GM21360 (cell line): ENCODE measurements around the gene BRAF.
A peak's percentile ranks its signal among the peaks of the same experiment; 100 is the strongest.
"Not testable (repeated sequence)": the region's sequence is repeated elsewhere in the genome, so short reads cannot be mapped to it uniquely, and the experiment has no call there.

Experiments
- ATAC-seq: cut with Tn5 transposase; IDR thresholded peaks from one replicate; pipeline ENCODE4 v1.9.1; 2021; ENCODE audit warnings: mild to moderate bottlenecking, moderate library complexity; ENCODE audit not compliant: unreplicated experiment

The BRAF gene

DNA sequence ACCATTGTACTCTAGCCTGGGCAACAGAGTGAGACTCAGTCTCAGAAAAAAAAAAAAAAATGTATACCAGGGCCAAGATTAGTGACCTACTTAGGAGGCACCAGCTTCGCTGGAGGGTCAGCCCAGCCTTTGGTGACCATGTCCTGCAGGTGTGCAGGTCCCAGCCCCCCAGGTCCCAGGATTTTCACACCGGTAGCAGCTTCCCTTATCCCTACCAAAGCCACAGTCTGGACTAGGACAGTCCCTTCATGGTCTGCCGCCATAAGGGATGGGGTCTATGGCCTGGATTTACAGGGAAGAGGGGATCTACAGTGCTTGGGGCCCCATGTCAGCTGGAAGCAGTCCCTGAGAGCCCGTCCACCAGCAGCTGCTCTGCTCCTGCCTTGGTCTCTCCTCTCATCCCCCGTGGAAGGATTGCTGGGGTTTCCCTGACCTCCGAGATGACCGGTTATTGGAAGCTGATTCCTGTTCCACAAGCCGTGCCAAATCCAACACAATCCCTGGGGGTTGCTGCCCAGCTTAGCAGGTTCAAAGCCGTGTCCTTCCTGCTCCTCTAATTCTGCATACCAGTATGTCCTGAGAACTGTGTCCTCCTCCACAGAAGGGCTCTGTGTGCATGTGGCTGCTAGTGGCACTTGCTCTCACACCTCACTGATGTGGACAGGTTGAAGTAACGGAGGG, 239.2 kb downstream of the BRAF start:
- ATAC-seq, result no peak

DNA sequence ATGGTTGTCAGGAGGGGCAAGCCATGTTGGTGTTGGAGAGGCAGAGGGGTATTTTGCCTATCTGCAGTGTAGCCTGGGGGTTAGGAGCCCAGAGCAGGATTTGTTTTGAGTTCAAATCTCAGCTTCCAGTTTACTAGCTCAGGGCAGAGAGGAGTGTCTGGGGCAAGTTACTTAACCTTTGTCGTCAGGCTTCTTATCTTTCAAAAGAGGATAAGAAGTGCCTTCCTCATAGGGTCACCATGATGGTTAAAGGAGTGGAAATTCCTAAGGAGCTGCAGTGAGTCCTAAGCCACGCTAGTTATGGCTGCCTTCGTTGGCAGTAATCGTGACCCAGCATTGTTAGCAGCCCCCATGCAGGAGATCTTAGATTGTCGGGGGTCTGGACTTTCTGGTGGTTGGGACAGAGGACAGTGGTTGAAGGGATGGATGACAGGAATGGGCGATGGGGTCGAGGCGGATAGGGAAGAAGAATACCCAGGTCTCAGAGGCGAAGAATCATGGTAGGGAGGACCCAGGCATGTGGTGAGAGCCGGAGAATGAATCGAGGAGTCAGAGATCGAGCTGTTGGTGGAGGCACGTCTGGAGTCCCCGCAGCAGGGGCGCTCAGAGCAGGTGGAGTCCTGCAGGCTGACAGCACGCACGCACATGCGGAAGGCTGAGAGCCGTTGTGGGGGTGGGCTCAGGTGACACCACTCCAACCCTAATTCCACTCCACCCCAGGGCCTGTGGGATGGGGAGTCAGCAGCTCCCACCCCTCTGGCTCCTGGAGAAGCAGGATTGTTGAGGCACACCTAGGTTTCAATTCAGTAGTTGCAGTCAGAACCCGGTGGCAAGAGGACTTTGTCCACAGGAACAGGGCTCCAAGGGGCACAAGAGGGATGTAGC, 240.4 kb downstream of the BRAF start:
- no peak for ATAC-seq

DNA sequence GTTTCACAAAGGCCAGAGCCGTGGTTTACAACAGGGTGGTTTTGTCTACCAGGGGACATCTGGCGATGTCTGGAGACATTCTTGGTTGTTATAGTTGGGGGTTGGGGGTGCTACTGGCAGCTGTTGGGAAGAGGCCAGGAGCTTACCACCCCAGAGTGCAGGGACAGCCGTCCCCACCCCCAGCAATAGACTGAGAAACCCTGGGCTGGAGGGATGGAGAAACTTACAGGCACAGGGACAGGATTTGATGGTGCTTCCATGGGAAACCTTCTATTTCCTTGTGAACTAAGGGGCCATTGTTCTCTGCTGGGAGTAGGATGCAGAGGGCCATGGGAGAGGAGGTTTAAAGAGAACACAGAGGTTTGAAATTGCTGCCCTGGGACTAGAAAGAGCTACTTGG, 241.1 kb downstream of the BRAF start:
- ATAC-seq, result no peak

DNA sequence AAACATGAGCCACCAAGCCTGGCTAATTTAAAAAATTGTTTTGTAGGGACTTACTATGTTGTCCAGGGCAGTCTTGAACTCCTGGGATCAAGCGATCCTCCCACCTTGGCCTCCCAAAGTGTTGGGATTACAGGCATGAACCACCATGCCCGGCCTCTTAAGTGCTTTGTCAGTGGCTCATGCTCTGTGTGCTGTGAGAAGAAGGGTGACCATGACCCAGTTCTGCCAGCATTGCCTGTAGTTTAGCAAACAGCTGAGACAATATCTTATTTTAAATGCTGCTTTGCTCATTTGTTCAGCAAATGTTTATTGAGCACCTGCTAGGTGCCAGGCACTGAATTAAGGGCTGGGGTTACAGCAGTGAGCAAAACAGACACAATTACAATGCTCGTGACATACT, 243.0 kb downstream of the BRAF start:
- no peak for ATAC-seq

- ATAC-seq, result no peak
Observed at GRCh38 chr7:140680886-140681285, 243.8 kb downstream of the BRAF start.

GRCh38 chr7:140679186-140679585, 245.5 kb downstream of the BRAF start:
- no peak for ATAC-seq

DNA sequence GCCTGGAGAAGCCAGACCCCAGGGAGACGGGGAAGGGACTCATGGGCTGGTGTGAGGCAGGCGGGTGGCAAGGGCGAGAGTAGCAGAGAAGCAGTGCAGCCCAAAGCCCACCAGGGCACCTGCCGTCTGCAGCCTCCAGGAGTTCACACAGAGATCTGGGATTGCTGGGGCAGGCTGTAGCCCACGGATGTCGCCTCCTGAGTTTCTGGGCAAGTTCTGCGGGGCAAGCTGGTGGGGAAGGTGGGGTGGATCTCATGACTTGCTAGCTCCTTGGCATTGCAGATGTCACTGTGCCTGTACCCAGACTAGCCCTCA, 246.0 kb downstream of the BRAF start:
- no peak for ATAC-seq

- no peak for ATAC-seq
Observed at GRCh38 chr7:140678081-140678815, 246.5 kb downstream of the BRAF start.

GRCh38 chr7:140677496-140677895, 247.2 kb downstream of the BRAF start:
- no peak for ATAC-seq

DNA sequence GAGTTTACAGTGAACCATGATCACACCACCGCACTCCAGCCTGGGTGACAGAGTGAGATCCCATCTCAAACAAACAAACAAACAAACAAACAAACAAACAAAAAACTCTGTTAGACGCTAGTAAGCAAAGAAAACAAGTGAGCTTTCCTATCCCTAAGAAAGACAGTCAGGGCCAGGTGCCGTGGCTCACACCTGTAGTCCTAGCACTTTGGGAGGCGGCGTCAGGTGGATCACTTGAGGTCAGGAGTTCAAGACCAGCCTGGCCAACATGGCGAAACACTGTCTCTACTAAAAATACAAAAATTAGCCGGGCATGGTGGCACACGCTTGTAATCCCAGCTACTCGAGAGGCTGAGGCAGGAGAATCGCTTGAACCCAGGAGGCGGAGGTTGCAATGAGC, 247.8 kb downstream of the BRAF start:
- ATAC-seq, result not testable (repeated sequence)

GRCh38 chr7:140676306-140676705, 248.4 kb downstream of the BRAF start:
- peak; percentile 44 for ATAC-seq

DNA sequence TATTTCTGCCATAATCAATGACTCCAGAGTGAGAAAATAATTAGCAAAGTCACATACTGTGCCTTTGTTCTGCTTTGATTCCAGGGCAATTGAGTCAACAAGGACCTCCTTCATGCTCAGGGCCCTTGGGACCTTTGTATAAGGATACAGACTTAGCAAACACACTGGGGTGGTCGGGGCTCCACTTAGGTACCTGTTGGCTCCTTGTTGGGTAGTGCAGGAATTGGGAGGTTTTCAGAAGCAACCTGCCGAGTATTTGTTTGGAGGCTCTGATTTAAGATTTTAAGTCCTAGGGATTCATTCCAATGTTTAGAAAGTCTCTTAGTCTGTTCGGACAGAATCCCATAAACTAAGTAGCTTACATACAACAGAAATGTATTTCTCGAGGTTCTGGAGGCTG, 249.0 kb downstream of the BRAF start:
- no peak for ATAC-seq

GRCh38 chr7:140674899-140675701, 249.6 kb downstream of the BRAF start:
- ATAC-seq, result no peak

GRCh38 chr7:140674356-140674800, 250.4 kb downstream of the BRAF start:
- ATAC-seq, result peak; percentile 36

- no peak for ATAC-seq
Observed at GRCh38 chr7:140673774-140674155, 251.0 kb downstream of the BRAF start.

GRCh38 chr7:140673063-140673773, 251.5 kb downstream of the BRAF start:
- peak; percentile 30 for ATAC-seq

- ATAC-seq, result peak; percentile 42
Observed at GRCh38 chr7:140672382-140673062, 252.2 kb downstream of the BRAF start, which contains the start of gene ADCK2. ADCK2 (plus strand) TSS chr7:140672945; CDS start chr7:140673331, 386 bp downstream.

DNA sequence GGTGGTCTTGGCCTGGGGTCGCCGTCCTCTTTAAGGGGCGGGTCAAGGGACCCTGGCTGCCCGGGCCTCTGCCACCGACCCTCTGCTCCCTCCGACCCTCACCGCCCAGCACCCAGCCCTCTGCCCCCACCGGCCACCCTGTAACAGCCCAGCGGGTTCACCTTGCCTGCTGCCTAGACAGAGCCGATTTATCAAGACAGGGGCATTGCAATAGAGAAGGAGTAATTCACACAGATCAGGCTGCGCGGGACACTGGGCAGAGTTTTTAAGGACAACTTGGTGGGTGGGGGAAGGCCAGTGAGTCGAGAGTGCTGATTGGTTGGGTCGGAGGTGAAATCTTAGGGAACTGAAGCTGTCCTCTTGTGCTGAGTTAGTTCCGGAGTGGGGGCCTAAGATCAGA, 252.8 kb downstream of the BRAF start:
- no peak for ATAC-seq

DNA sequence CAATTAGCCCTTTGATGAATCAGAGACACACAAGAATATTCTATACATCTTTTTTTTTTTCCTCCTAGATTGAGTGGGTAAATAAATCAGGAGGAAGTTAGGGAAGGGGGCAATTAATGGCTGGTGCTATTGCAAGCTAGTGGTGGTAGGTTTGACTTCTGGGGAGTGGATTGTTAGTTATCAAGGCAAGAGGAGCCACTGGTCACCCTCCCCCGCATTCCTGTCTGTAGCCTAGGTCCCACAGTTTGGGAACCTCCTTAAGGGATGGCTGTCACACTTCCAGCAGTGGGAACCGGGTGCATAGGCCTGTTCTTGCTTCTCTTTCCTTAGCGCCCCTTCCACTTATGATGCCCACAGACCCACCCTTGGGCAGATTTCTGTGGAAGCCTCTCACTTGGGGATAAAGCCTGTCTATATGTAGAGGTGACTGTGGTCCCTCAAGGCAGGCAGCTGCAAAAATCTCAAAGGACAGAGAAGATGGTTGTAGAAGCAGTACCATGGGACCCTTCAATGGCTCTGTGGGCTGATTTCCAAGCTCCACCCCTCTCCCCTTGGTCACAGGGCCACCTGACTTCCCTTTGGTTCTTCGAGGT, 254.3 kb downstream of the BRAF start:
- no peak for ATAC-seq
